Tongue (tissue), 2 donors: Measurements from ENCODE around the gene CYFIP1. TPM values are rescaled to one million over a fixed set of nuclear protein-coding genes. Genes with fewer than 3 reads are reported as not detected.
A peak's percentile ranks its signal among the peaks of the same experiment; 100 is the strongest.

Source experiments
- DNase-seq: peaks from one replicate; pipeline ENCODE4 v3.0.0-alpha.2; 2015
- total RNA-seq: library from RNA; depleted of rRNA; stranded (reverse); fragments of >200 nt; gene quantifications from one replicate; pipeline ENCODE4 v1.2.3, GENCODE V29; 2014

The CYFIP1 gene
- total RNA-seq, 1 donor from 2014 or later = 92.6 TPM

DNA sequence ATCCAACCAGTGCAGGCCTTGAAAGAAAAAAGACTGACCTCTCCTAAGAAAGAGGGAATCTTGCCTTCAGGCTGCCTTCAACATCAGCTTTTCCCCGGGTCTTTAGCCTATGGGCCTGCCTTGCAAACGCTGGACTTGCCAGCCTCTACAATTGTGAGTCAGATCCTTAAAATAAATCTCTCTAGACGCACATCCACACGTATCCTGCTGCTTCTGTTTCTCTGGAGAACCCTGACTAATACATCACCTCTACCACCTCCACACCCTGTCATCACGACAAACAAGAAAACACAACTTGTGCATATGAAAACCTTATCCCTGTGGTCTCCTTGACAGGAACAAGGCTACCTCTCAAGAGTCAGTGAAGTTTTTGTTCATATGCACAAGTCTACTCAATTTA lies 11.8 kb downstream of the CYFIP1 start:
- DNase-seq = no peak

DNA sequence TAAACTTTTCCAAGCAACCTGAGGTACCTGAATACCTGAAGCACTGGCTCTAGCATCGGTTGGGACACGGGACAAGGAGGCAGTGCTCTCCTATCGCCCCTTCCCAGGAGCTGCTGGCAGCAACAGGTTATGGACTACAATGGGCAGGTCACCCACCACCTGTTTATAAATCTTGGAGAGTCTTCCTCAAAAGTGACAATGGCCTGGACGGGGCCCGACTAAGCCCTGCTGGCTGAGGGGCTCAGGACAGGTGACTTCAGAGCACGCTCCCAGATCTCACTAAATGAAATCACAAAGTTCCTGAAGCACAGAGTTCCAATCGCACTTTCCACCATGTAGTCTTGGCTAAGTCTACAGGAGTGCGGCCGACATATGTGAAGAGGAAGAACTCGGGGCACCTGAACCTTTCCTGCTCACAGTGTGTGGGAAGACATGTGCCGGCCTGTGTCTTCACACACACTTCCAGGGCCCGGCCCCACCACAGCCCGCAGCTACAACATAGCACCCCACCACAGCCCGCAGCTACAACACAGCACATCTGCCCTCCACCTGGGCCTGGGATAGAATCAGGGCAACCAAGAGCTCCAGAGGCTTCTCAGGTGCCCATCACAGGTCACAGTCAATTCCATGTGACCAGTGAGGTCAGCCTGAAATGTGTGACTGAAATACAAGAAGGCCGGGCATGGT lies 12.9 kb downstream of the CYFIP1 start:
- no peak for DNase-seq

DNA sequence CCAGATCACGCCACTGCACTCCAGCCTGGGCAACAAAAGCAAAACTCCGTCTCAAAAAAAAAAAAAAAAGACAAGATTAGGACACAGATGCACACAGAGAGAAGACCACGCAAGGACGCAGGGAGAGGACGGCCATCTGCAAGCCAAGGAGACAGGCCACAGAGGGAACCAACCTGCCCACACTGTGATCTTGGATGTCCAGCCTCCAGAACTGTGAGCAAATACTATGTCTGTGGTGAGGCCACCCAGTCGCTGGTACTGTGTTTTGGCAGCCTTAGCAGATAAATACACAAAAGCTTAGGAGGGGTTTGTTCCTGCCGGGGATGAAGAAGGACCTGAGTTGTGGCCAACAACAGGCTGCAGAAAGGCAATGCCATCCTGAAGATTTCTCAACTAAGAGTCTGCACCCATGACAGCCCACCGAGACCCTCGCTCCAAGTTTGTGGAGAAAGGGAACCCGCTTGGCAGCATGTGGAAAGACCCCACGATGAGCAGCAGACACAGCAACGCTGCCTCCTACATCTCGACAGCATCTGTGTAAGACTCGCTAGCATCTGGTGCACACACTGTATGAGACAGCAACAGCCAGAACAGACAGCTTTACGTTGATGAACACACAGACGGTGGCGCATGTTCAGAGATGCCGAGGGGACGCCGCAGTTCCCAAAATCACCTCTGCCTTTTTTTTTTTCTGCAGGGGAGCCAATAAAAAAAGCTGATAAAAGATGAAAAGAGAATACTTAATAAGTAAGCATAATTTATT lies 13.7 kb downstream of the CYFIP1 start:
- no peak for DNase-seq

DNA sequence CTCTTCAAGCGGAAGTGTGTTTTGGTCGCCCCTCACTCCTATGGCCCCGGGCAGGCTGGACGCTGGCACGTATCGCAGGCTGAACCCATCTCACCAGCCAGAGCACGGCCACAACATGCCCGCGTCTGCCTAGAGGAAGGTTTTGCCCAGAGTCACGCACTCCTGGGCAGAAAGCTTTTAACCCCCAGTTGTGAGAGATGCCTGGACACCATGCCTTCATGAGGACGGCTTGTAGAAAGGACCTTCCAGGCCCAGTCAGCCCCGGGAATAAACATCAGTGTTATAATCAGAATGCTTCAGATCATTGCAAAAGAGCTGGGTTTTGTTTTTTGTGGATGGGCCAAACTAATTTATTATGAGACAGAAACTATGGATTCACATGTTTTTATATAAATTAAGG lies 16.5 kb downstream of the CYFIP1 start:
- DNase-seq = no peak

DNA sequence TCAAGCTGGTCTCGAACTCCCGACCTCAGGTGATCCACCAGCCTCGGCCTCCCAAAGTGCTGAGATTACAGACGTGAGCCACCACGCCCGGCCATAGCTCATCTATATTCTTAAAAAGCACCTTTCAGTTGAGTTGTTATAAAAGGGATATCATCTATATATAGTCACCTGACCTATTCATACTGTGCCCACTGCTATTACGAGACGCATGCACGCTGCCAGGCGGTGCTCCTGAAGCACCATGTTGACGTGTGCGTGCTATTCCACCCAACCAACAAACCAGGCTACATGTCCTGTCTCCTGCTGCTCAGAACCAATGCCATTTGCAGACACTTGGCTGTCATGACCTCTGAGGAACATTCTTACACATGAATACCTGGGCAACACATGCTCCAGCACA lies 17.6 kb downstream of the CYFIP1 start:
- no peak for DNase-seq

DNA sequence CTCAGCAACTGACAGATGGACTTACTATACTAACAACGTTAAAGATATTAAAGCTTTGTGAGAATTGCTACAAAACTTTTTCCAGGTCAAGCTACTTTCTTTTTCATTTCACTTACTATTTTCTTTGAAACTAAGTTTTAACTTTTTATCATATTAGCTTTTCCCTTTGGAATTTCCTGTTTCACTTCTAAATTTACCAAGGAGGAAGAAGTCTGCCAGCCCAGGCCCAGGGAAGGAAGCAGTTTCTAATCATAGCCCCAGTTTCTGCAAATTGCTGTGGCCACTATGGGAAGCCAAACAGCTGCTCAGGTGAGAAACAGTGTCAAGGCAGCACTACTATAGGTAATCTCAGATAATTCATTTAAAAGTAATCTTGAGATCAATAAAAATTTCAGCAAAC lies 18.4 kb downstream of the CYFIP1 start:
- DNase-seq = no peak

DNA sequence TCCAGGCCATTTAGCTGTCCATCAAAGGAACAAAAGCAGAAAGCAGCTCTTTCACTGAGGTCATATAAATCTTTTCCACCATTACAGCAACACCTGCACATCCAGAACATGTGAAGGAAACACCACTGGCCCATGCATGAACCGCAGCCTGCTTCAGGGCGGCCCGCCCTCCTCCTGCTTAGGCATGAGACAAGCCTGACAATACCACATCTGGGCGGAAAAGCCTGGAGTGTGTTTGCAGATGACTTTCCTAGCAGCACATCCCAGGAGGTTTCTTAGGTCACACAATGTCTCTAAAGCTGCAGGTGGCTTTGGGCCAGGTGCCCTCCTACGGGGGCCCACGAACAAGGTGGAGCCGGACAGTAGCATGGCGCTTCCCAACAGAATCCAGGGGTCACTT lies 19.6 kb downstream of the CYFIP1 start:
- DNase-seq = peak; percentile 60

DNA sequence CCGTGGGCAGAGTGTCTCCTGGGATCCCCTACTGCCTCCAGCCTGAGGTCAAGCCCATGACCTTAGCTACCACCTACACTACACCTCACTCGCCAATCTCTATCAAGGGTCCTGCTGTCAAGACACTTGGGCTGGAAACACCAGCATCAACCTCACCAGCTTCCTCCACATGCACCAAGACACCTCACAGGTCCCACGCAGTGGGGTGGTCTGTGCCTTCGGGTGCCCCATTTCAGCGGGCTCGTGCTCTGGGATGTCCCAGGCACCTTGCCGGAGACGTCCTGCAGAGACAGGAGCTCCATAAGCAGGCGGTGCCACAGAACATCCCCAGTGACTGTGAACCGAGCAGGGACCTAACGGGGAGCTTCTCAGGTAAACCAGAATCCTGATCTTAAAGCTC lies 20.0 kb downstream of the CYFIP1 start:
- no peak for DNase-seq

DNA sequence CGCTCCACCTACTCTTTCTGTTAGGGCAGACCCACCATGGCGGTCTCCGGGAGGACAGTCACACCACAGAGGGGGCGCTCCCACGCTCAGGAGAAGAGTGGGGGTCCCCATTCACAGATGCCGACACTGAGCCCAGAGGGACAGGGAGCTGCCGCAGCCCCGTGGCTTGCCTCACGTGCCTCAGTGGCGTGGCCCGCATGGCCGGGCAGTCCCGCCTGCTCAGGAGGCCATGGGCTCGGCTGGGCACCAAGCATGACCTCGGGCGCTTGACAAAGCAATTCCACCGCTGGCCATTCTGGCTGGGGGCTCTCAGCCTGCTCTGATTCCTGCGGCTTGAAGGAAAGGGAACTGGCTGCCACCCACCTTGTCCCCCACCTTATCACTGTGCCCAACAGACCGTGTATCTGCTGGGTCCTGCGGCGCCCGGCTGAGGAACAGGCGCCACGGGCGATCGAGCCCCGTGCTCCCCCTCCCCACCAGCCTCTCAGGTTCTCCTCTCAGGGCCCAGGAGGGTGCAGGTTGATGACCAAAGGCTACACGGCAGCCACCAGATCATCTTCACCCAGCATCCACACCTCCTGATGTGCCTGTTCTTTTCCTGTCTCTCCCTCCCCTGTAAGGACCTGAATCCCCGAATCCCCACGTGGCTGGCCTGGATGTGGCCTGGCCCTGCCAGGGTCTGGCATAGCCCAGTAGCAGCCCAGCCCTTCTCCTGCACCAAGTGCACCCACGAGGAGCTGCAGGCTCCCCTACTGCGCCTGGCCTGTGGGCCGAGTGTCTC lies 20.7 kb downstream of the CYFIP1 start:
- DNase-seq = no peak

DNA sequence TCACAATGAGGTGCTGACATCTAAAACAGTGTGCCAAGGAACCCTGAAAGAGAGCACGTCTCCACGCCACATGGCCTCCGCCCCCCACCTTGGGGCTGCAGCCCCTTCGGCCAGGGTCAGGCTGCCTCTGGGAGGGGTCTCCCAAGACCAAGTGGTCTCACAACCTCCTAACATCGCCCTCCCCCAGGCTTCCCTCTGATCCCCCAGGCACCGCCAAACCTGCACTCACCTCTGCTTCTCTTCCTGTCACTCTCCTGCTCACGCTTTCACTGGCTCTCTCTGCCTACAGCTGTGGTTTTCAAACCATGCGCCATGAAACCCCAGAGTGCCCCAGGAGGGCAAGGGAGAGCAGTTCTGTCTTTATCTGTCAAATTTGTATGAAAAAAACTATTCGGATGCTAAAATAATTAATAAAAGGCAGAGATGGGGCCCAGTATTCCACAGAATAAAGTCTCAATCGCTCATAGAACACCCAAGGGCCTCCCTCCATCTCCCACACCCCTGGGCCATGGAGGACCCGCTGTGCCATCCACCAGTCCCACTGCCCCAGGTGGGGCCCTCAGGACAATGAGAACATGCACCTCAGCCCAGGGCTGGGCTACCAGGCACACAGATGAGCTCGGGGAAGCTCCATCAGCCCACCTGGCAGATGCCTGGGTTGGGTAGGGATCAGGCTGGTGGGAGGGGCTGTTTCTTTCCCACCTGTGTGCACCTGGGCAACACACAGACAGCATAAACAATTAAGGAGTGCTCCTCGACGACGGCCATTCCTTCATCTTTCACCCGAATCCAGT lies 21.5 kb downstream of the CYFIP1 start:
- no peak for DNase-seq

DNA sequence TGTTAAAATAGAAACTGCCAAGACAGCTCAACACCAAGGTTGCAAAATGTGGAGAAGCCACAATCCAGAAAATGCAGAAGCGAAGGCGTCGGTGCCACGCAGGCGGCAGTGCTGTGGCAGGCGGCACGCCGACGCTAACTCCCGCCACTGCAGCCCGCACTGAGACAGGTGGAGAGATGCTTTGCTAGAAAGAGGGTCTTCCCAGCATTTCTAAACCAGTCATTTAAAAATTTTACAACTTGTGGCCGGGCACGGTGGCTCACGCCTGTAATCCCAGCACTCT lies 23.2 kb downstream of the CYFIP1 start:
- DNase-seq = no peak

DNA sequence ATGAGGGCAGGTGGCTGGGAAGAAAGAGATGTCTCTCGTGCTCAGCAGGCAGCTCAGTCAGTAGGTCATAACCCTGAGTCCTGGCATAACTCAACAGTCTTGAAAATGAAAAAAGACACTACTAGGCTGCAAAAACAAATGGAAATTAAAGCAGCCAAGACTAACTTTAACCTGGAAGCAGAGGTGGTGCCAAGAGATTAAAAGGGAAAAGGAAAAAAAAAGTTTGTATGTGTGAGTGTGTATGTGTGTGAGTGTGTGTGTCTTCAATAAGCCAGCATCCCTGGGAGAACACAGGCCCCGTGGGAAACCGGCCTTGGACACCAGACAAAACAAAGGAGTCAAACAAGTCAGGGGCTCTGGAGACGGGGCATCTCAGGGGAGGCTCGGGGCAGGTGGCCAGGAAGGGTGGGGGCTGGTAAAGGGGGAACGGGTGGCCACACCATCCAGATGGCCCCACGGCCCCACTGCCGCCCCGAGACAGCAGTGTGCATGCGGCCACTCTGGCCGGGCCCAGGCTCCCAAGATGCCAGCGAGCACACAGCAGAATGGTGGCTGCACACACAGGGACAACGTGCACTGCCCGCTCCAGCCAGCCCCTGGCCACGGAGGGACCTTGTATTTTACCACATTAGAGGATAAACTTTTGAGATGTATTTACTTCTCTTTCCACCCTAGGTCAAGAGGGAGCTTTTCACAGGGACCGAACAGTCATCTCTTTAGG lies 23.8 kb downstream of the CYFIP1 start:
- no peak for DNase-seq

DNA sequence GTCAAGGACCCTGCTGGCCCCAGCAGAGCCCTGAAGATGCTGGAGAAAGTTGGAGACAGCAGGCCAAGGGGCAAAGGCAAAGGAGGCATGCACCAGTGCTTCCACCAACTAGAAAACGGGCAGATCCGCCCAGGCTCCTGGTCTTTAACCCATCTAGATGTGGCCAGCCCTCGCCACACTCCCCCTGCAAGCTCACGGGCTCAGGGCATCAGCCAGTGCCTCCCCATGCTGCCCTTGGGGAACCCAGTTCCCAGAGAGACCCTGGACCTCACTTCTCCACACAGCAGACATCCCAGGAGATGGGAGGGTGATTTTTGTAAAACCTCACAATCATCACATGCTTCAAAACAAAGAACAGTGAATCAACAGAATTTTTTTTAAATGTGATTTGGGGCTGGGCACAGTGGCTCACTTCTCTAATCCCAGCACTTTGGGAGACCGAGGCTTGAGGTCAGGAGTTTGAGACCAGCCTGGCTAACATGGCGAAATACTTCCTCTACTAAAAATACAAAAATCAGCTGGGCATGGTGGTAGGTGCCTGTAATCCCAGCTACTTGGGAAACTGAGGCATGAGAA lies 24.5 kb downstream of the CYFIP1 start:
- DNase-seq = no peak

DNA sequence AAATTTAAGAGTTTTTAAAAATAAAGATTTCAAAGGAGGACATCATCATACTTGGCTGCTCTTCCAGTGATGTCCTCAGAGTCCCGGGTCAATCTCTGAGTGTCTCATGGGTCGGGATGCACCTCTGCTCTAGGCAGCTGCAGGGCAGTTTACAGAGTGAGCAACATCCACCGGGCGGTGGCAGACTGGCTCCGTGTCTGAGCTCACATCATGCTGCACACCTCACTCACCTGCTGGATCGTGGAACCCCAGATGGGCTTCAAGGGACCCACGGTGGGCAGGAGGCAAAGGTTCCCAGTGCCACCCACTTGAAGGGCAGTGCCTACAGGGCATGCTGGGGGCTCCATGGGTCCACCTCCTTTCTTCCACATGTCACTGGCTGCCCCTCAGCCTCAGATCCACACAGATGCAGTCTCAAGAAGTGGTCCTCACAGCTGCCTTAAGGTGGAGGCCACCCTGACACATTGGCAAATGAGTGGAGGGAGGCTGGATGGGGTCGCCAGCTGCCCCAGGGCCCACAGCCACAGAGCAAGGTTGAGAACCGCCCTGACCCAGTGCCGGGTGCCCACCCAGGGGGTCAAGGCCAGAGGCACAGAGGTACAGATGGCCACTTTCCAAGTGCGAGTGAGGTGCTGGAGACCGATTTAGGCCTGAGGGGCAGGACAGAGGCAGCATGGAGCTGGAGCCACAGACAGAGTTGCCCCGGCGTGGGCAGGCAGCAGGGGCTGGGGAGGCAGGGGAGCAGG lies 25.2 kb downstream of the CYFIP1 start:
- DNase-seq = no peak

DNA sequence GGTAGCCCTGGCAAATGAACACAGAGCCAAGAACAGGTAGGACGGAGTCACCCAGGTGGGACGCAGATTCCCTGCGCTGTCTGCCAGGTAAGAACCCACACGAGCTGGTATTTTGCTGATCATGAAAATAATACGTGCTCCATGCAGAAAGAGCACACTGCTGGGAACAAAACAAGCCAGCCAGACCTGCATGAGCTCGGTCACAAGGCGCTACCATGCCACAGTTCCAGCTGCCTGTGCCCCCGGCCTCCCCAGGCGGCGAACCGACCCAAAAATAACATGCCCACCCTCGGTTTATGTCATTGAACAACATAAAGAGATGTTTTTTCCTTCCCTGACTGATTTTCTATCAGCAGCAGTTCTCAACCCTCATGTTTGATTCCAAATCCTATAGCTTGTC lies 25.8 kb downstream of the CYFIP1 start:
- no peak for DNase-seq

DNA sequence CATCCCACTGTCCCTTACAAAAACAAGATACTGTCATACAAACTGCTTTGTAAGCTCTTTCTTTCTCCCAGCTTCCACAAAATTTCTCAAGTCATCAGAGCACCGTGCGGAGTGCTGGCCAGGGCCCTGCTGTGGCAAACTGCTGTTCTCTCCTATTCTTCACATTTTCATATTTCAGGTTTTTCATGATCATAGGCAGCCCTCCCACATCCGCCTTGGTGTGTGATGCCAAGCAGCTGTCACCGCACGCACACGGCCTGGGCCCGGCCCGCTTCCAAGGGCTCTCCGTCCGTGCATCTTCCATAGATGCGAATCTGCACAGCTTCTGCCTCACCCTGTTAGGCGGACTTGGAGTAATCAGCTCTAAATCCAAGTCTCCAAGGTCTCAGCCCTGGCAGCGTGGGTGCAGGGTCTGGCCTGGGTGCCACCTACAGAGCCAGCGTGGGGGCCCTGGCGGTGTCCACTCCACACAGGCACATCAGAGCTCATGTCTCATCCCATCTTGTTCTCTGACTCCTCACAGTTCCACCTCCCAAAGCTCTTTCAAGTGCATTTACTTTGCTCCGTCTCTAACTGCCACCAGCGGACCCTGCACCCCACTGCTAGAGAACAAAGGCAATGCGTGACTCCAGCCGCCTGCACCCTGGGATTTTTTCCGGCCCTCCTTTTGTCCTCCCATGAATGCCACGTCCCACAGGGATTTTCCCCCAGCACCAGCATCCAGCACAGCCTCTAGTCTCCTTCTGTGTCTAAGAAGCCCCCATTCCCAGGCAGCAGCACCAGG lies 27.2 kb downstream of the CYFIP1 start:
- DNase-seq = peak; percentile 76

DNA sequence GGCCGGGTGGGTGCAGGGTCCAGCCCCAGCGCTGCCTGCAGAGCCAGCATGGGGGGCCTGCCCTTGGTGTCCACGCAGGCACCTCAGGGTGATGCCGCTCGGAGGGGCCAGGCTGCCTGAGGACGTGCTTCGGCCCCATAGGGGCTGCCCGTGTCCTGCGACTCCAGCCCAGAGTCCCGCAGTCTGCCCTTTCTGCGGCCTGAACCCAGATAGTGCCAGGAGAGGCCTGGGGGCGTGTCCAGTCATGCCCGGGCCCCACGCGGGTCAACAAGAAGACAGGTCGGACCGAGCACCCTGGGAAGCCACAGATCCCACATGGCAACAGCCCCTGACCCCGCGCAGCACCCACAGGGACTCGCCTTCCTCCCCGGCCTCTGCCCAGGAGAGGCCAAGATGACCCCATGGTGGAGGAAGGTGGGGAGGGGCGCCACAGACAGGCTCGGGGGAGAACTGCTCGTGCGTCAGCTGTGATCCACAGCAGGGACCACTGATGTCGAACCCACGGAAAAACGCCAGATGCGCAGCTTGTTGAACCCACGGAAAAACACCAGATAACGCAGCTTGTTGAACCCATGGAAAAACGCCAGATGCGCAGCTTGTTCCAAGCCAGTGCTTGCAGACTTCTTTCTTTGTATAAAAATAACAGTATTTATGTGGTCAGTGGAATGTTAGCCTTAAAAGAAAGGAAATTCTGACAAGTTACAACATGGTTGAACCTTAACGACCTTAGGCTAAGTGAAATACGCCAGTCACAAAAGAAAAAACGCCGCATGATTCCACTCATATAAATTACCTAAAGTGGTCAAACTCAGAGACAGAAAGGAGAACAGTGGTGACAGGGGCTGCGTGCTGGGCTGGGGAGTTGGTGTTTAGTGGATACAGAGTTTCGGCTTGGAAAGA lies 28.5 kb downstream of the CYFIP1 start:
- DNase-seq = no peak

DNA sequence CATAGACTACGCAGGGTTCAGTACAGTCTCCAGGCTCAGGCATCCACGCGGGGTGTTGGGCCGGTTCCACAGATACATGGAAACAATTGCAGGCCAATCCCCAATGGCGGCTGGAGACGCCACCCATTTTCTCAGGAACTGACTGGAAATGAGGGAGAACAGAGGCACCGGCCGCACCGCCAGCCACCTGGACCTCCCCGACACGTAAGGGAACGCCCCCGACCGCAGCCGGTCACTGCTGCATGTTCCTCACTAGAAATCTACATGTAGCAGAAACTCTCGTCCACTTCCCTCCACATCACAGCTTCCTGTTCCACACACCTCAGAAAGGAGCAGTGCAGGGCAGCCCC lies 29.2 kb downstream of the CYFIP1 start:
- DNase-seq = no peak
